ENCODE data around the gene VHLL.

DNA sequence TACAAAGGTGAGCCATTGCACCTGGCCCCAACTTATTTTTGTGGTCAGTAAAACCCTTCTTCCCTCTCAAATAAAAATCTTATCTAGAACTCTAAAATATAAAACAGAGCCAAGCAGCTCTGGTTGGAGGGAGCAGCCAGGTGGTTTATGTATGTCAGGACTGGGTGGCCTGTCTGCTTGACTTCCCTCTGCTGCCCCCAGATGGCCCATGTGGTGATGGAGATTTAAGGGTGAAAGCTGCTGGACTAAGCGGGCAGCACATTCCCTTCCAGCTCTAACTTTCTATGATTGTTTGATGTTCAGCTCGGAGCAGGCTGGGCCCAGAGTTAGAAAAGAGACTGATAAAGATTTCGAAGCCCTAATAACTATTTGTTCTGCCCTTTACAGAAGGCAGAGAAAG, 39.3 kb downstream of the VHLL start:
- TF ChIP-seq, protein P1, sequence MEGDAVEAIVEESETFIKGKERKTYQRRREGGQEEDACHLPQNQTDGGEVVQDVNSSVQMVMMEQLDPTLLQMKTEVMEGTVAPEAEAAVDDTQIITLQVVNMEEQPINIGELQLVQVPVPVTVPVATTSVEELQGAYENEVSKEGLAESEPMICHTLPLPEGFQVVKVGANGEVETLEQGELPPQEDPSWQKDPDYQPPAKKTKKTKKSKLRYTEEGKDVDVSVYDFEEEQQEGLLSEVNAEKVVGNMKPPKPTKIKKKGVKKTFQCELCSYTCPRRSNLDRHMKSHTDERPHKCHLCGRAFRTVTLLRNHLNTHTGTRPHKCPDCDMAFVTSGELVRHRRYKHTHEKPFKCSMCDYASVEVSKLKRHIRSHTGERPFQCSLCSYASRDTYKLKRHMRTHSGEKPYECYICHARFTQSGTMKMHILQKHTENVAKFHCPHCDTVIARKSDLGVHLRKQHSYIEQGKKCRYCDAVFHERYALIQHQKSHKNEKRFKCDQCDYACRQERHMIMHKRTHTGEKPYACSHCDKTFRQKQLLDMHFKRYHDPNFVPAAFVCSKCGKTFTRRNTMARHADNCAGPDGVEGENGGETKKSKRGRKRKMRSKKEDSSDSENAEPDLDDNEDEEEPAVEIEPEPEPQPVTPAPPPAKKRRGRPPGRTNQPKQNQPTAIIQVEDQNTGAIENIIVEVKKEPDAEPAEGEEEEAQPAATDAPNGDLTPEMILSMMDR (conservative IDR thresholded peaks at IDR 0.05 in 1 of 2, IDR thresholded peaks at IDR 0.05 in 1 of 2; ENCODE audit: extremely low read depth in 1 of 2, insufficient read depth in 1 of 2, low read depth in 1 of 2, low read length in 2 of 2), result no peak
- no peak for TF ChIP-seq EZH2 (IDR thresholded peaks at IDR 0.05; ENCODE audit: borderline replicate concordance, low read length)

All from mammary epithelial cell (primary cell).